Keratinocyte (primary cell): Measurements from ENCODE around the gene EFNB3. TPM values are rescaled to one million over a fixed set of nuclear protein-coding genes. Genes with fewer than 3 reads are reported as not detected.

ENCODE experiments used
- DNase-seq: peaks from one replicate; pipeline ENCODE4 v3.0.0-alpha.2; 2011; ENCODE audit warnings: low read depth, missing footprints, low spot score
- FAIRE-seq: peaks from 2 replicates; lab custom pipeline; 2011; peaks lifted over from hg19 to GRCh38; lab: Jason Lieb, UNC
- H2AFZ ChIP-seq: 2 replicates; pipeline ENCODE4 v1.6.0; 2012; ENCODE audit warnings: low read length, control low read depth, inconsistent platforms; ENCODE audit not compliant: control insufficient read depth
- H3K27ac ChIP-seq: 2 replicates; pipeline ENCODE4 v1.5.1; 2011; ENCODE audit warnings: low read length; ENCODE audit not compliant: control insufficient read depth, insufficient read depth
- H3K27me3 ChIP-seq: 3 replicates; pipeline ENCODE4 v1.6.0; 2011; ENCODE audit warnings: low read length; ENCODE audit not compliant: control insufficient read depth, insufficient read depth; ENCODE audit errors: extremely low read depth
- H3K36me3 ChIP-seq, 2 experiments: 2 replicates in 1 of 2; 3 replicates in 1 of 2; pipeline ENCODE4 v1.5.1; 2011; ENCODE audit warnings: low read length in 2 of 2, mild to moderate bottlenecking in 1 of 2; ENCODE audit not compliant: control insufficient read depth in 2 of 2, insufficient read depth in 2 of 2; ENCODE audit errors: extremely low read depth in 1 of 2
- H3K4me1 ChIP-seq: 3 replicates; pipeline ENCODE4 v1.5.1; 2011; ENCODE audit warnings: low read length; ENCODE audit not compliant: control insufficient read depth, insufficient read depth; ENCODE audit errors: extremely low read depth
- H3K4me2 ChIP-seq: 3 replicates; pipeline ENCODE4 v1.6.0; 2011; ENCODE audit warnings: low read depth, low read length; ENCODE audit not compliant: control insufficient read depth, insufficient read depth; ENCODE audit errors: extremely low read depth
- H3K4me3 ChIP-seq, 3 experiments: fragments of 200-600 bp in 1 of 3; sonication (generic) in 1 of 3; 2 replicates in 2 of 3; 3 replicates in 1 of 3; pipeline ENCODE4 v1.5.1; 2011 to 2016; ENCODE audit warnings: low read length in 3 of 3, mild to moderate bottlenecking in 3 of 3, control low read depth in 2 of 3, inconsistent platforms in 1 of 3, low read depth in 1 of 3, mixed read lengths in 1 of 3, mixed run types in 1 of 3, moderate library complexity in 1 of 3; ENCODE audit not compliant: control insufficient read depth in 2 of 3, insufficient read depth in 2 of 3; ENCODE audit errors: extremely low read depth in 1 of 3
- H3K79me2 ChIP-seq: 2 replicates; pipeline ENCODE4 v1.6.0; 2012; ENCODE audit warnings: low read length; ENCODE audit not compliant: control insufficient read depth, insufficient read depth
- H3K9ac ChIP-seq: 3 replicates; pipeline ENCODE4 v1.6.0; 2011; ENCODE audit warnings: low read length; ENCODE audit not compliant: control insufficient read depth, insufficient read depth; ENCODE audit errors: extremely low read depth
- H3K9me1 ChIP-seq: 3 replicates; pipeline ENCODE4 v1.6.0; 2011; ENCODE audit warnings: low read length; ENCODE audit not compliant: control insufficient read depth, insufficient read depth; ENCODE audit errors: extremely low read depth
- H3K9me3 ChIP-seq: 2 replicates; pipeline ENCODE4 v1.5.1; 2012; ENCODE audit warnings: low read depth, low read length; ENCODE audit not compliant: control insufficient read depth
- H4K20me1 ChIP-seq: 3 replicates; pipeline ENCODE4 v1.6.0; 2011; ENCODE audit warnings: low read length; ENCODE audit not compliant: control insufficient read depth, insufficient read depth; ENCODE audit errors: extremely low read depth
- CTCF ChIP-seq, 3 experiments: IDR thresholded peaks in 1 of 3; conservative IDR thresholded peaks in 1 of 3; optimal IDR thresholded peaks in 1 of 3; 2 replicates in 2 of 3; 3 replicates in 1 of 3; pipeline versions ENCODE3 to v1.5.1; 2011; ENCODE audit warnings: low read length in 3 of 3, mild to moderate bottlenecking in 3 of 3, moderate library complexity in 2 of 3, control low read depth in 1 of 3, inconsistent platforms in 1 of 3; ENCODE audit not compliant: insufficient read depth in 2 of 3; ENCODE audit errors: extremely low read depth in 1 of 3
- EZH2 ChIP-seq: IDR thresholded peaks from one replicate; pipeline ENCODE4 v1.6.1; 2012; ENCODE audit warnings: inconsistent platforms, mild to moderate bottlenecking, low read length, moderate library complexity
- dilution Hi-C: fragments of 300-500 bp; cut with MboI; formaldehyde crosslinking; loops from one replicate; pipeline ENCODE4 v1.7.0; 2020; ENCODE audit warnings: low sequenced_read_pairs; ENCODE audit not compliant: extremely low pct_ligation_motif_present
- polyA plus RNA-seq, 5 experiments: library from polyadenylated mRNA; depleted of rRNA in 3 of 5; stranded (reverse) in 3 of 5; stranded (forward) in 1 of 5; unstranded in 1 of 5; fragments of >200 nt; gene quantifications; 1 replicate in 1 of 5; 2 replicates in 3 of 5; 3 replicates in 1 of 5; pipeline versions ENCODE4 v1.2.1 to v1.2.3, GENCODE V29; 2011 to 2012; ENCODE audit warnings: missing spikeins in 2 of 5, low read depth in 1 of 5, low replicate concordance in 1 of 5

Gene EFNB3
- polyA plus RNA-seq, 1 donor (not counting 4 experiments of a cell fraction or from before 2014, with no cell fraction given) = 4.1 TPM

DNA sequence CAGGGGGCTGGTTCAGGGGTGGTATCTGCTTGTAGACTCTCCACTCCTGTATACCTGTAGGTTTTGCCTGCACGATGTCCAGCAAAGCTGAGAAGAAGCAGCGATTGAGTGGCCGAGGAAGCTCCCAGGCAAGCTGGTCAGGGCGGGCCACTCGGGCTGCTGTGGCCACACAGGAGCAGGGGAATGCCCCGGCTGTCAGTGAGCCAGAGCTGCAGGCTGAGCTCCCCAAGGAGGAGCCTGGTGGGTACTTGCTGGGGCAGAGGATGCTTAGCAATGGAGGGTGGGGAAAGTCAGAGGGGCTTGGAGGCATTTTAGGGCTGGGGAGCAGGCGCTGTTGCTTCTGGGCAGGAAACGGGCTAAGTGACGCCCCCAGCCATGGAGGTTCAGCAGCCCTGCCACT is 14.7 kb downstream of the EFNB3 start:
- peaks cover 4% of the 10 kb centered on the region for H3K4me1 ChIP-seq
- H2AFZ ChIP-seq = no peak overlapping the region
- no peak overlapping the region for H3K9ac ChIP-seq
- DNase-seq (no peak), FAIRE-seq (no peak)
- H3K79me2 ChIP-seq = no peaks in the 10 kb centered on the region
- no peak overlapping the region for H3K4me3 ChIP-seq
- no peaks in the 10 kb centered on the region for H3K36me3 ChIP-seq
- no peak overlapping the region for H3K27ac ChIP-seq
- no peaks in the 10 kb centered on the region for H4K20me1 ChIP-seq
- H3K27me3 ChIP-seq = peaks cover 21% of the 10 kb centered on the region
- TF ChIP-seq CTCF (optimal IDR thresholded peaks at IDR 0.05 in 1 of 3, IDR thresholded peaks at IDR 0.05 in 1 of 3, conservative IDR thresholded peaks at IDR 0.05 in 1 of 3; ENCODE audit: extremely low read depth in 1 of 3, insufficient read depth in 2 of 3, low read length in 3 of 3) (no peak), EZH2 (no peak)
- no peaks in the 10 kb centered on the region for H3K9me1 ChIP-seq
- dilution Hi-C loops = no loop called here
- H3K9me3 ChIP-seq = no peaks in the 10 kb centered on the region
- no peak overlapping the region for H3K4me2 ChIP-seq

GRCh38 chr17:7720125-7720524 is 15.1 kb downstream of the EFNB3 start:
- dilution Hi-C loops = no loop called here
- Histone ChIP-seq H4K20me1 (no peaks in the 10 kb centered on the region), H3K9ac (no peak overlapping the region), H3K4me3 (no peak overlapping the region), H3K4me2 (no peak overlapping the region), H3K79me2 (no peaks in the 10 kb centered on the region), H2AFZ (no peak overlapping the region), H3K4me1 (peaks cover 4% of the 10 kb centered on the region), H3K27ac (no peak overlapping the region), H3K27me3 (peaks cover 21% of the 10 kb centered on the region), H3K9me1 (no peaks in the 10 kb centered on the region), H3K36me3 (no peaks in the 10 kb centered on the region), H3K9me3 (no peaks in the 10 kb centered on the region)
- DNase-seq (no peak), FAIRE-seq (no peak)
- TF ChIP-seq CTCF (optimal IDR thresholded peaks at IDR 0.05 in 1 of 3, IDR thresholded peaks at IDR 0.05 in 1 of 3, conservative IDR thresholded peaks at IDR 0.05 in 1 of 3; ENCODE audit: extremely low read depth in 1 of 3, insufficient read depth in 2 of 3, low read length in 3 of 3) (no peak), EZH2 (no peak)
